Central memory CD8-positive, alpha-beta T cell (primary cell): Measurements from ENCODE around the gene MST1.
A peak's percentile ranks its signal among the peaks of the same experiment; 100 is the strongest.
"Not testable (repeated sequence)": the region's sequence is repeated elsewhere in the genome, so short reads cannot be mapped to it uniquely, and the experiment has no call there.

Source experiments
- ATAC-seq: fragments of 150-1000 bp; cut with Tn5 transposase; replicated peaks from 2 replicates; pipeline ENCODE4 v1.10.0; 2022; ENCODE audit warnings: mild to moderate bottlenecking, moderate FRiP score, moderate number of reproducible peaks; ENCODE audit not compliant: poor library complexity, severe bottlenecking; ENCODE audit errors: extremely low read depth
- DNase-seq, 2 donors: peaks; one replicate each; pipeline ENCODE4 v3.0.0; 2021; ENCODE audit warnings: low spot score in 2 of 2
- H3K27ac Mint-ChIP-seq: one replicate; pipeline ENCODE4 v1.8.0; 2022; ENCODE audit warnings: low read depth, mild to moderate bottlenecking, moderate library complexity, mixed read lengths
- H3K27me3 Mint-ChIP-seq: one replicate; pipeline ENCODE4 v1.8.0; 2022; ENCODE audit warnings: mixed read lengths
- H3K36me3 Mint-ChIP-seq: one replicate; pipeline ENCODE4 v1.8.0; 2022; ENCODE audit warnings: mild to moderate bottlenecking, moderate library complexity, mixed read lengths; ENCODE audit not compliant: insufficient read depth
- H3K4me1 Mint-ChIP-seq: one replicate; pipeline ENCODE4 v1.8.0; 2022; ENCODE audit warnings: mixed read lengths
- H3K4me3 Mint-ChIP-seq: one replicate; pipeline ENCODE4 v1.8.0; 2022; ENCODE audit warnings: mild to moderate bottlenecking, moderate library complexity, mixed read lengths
- H3K9me3 Mint-ChIP-seq: one replicate; pipeline ENCODE4 v1.8.0; 2022; ENCODE audit warnings: mixed read lengths

The MST1 gene

DNA sequence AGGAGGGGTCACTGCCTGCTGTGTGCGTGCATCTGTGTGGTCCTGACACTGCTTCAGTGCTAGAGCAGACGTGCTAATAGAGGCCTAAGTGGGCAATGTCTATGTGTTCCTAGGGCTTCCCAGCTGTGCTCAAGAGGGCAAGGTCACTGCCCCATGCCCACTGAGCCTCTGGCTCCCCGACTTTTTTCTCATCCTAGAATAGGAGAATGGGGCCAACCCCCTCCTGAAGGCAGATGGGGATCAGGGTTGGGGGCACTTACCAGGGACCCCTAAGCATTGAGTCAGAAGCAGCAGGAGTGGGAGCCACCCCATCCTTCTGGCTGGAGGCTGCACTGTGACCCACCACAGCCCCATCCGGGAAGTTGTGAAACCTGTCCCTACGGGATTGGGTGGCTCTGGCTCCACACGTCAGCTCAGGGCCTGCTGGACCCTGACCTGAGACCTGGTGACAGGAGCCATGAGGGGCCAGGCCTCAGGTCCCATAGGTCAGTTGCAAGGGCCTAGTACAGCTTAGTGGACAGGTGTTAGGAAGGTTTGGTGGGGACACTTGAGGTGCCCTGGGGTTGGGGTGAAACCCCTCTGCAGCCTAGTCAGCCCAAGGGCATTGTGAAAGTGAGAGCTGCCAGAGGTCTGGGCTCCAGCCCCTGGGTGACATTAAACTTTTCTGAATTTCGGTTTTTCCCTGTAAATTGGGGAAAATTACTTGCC is 782 bp downstream of the MST1 start:
- not testable (repeated sequence) for DNase-seq, H3K9me3 Mint-ChIP-seq, ATAC-seq, H3K27me3 Mint-ChIP-seq, H3K36me3 Mint-ChIP-seq
- Mint-ChIP-seq H3K27ac (peak overlapping the region; percentile 98), H3K4me1 (peaks cover 35% of the 10 kb centered on the region), H3K4me3 (peak overlapping the region; percentile 97)

- DNase-seq, H3K27me3 Mint-ChIP-seq, H3K27ac Mint-ChIP-seq, H3K9me3 Mint-ChIP-seq, ATAC-seq: not testable (repeated sequence)
- H3K4me3 Mint-ChIP-seq, result peak overlapping the region; percentile 47
- H3K36me3 Mint-ChIP-seq, result peaks cover 11% of the 10 kb centered on the region
- peaks cover 31% of the 10 kb centered on the region for H3K4me1 Mint-ChIP-seq
Measured at GRCh38 chr3:49687424-49687795, 1.9 kb downstream of the MST1 start.

- not testable (repeated sequence) for H3K27ac Mint-ChIP-seq, DNase-seq
- peak overlapping the region; percentile 47 for H3K4me3 Mint-ChIP-seq
Measured at GRCh38 chr3:49686769-49687423, 2.4 kb downstream of the MST1 start.

GRCh38 chr3:49686346-49686745 is 2.9 kb downstream of the MST1 start:
- H3K36me3 Mint-ChIP-seq, result peaks cover 11% of the 10 kb centered on the region
- not testable (repeated sequence) for ATAC-seq, H3K27ac Mint-ChIP-seq, H3K9me3 Mint-ChIP-seq, H3K27me3 Mint-ChIP-seq, DNase-seq
- peaks cover 26% of the 10 kb centered on the region for H3K4me1 Mint-ChIP-seq
- peak overlapping the region; percentile 47 for H3K4me3 Mint-ChIP-seq

More at GRCh38 chr3:49686769-49687423, 2.4 kb downstream of the MST1 start:
- Mint-ChIP-seq H3K4me1 (peaks cover 29% of the 10 kb centered on the region), H3K36me3 (peaks cover 11% of the 10 kb centered on the region)
- H3K9me3 Mint-ChIP-seq, ATAC-seq, H3K27me3 Mint-ChIP-seq: not testable (repeated sequence)

- not testable (repeated sequence) for H3K27me3 Mint-ChIP-seq, DNase-seq, ATAC-seq, H3K9me3 Mint-ChIP-seq, H3K27ac Mint-ChIP-seq
- H3K4me1 Mint-ChIP-seq, result peaks cover 21% of the 10 kb centered on the region
- H3K4me3 Mint-ChIP-seq, result peak overlapping the region; percentile 47
- peaks cover 11% of the 10 kb centered on the region for H3K36me3 Mint-ChIP-seq
Measured at GRCh38 chr3:49685846-49686245, 3.4 kb downstream of the MST1 start.

- H3K36me3 Mint-ChIP-seq, result peaks cover 11% of the 10 kb centered on the region
- not testable (repeated sequence) for H3K27me3 Mint-ChIP-seq
Measured at GRCh38 chr3:49685103-49685502, 4.2 kb downstream of the MST1 start.

DNA sequence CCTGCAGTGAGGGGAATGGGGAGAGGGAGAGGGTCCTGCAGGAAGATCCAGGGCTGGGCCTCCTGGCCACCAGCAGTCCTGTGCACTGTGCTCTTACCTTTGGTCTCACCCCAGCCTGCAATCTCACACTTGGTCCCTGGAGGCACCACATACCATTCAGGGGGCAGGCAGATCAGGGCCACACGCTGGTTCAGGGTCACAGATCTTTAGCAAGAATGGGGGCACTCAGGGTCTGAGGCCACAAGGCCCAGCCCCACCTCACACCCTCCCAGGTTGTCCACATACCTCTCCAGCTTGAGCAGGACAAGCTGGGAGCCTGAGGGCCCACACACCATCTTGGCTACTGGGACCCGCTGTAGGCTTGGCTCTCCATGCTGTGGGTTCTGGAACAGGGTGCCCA is 4.8 kb downstream of the MST1 start:
- not testable (repeated sequence) for H3K27me3 Mint-ChIP-seq, H3K4me3 Mint-ChIP-seq
- peaks cover 14% of the 10 kb centered on the region for H3K36me3 Mint-ChIP-seq

More at GRCh38 chr3:49685103-49685502, 4.2 kb downstream of the MST1 start:
- Mint-ChIP-seq H3K4me1 (peaks cover 14% of the 10 kb centered on the region), H3K4me3 (peak overlapping the region; percentile 38)
- not testable (repeated sequence) for H3K27ac Mint-ChIP-seq, ATAC-seq, DNase-seq, H3K9me3 Mint-ChIP-seq

DNA sequence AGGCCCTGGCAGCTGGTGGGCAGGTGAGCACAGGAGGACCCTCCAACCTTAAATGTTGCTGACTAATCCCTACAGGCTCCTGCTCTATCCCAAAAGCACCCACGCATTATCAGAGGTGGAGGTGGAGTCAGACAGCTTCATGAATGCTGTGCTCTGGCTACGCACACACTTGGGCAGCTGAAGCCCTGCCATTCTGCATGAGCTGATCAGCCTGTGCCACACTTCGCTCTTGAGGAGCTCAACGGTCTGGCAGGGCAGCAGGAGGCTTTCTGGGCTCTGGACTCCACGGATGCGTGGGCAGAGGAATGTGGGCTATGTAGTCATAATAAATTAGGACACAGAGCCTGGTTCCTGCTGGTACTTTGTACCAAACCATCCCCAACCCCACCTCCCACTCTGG is 6.1 kb downstream of the MST1 start:
- no peaks in the 10 kb centered on the region for H3K27me3 Mint-ChIP-seq
- no peak overlapping the region for H3K4me3 Mint-ChIP-seq
- no peaks in the 10 kb centered on the region for H3K9me3 Mint-ChIP-seq
- H3K36me3 Mint-ChIP-seq, result peaks cover 6% of the 10 kb centered on the region
- DNase-seq, result no peak
- H3K27ac Mint-ChIP-seq, result no peak overlapping the region
- H3K4me1 Mint-ChIP-seq, result peaks cover 2% of the 10 kb centered on the region
- ATAC-seq, result no peak

More for the DNA sequence above, 4.8 kb downstream of the MST1 start:
- not testable (repeated sequence) for H3K27ac Mint-ChIP-seq, H3K9me3 Mint-ChIP-seq, ATAC-seq, DNase-seq, H3K4me1 Mint-ChIP-seq

- Mint-ChIP-seq H3K4me3 (no peak overlapping the region), H3K27ac (no peak overlapping the region), H3K36me3 (peaks cover 8% of the 10 kb centered on the region), H3K27me3 (no peaks in the 10 kb centered on the region), H3K4me1 (peaks cover 10% of the 10 kb centered on the region), H3K9me3 (no peaks in the 10 kb centered on the region)
- no peak for ATAC-seq
- DNase-seq, result no peak
Measured at GRCh38 chr3:49681543-49681942, 7.7 kb downstream of the MST1 start.

GRCh38 chr3:49681232-49681522 is 8.1 kb downstream of the MST1 start:
- H3K4me3 Mint-ChIP-seq, result no peak overlapping the region
- no peak for DNase-seq
- H3K27me3 Mint-ChIP-seq, result no peaks in the 10 kb centered on the region
- no peaks in the 10 kb centered on the region for H3K9me3 Mint-ChIP-seq
- peaks cover 13% of the 10 kb centered on the region for H3K4me1 Mint-ChIP-seq
- no peak overlapping the region for H3K27ac Mint-ChIP-seq
- ATAC-seq, result no peak
- peaks cover 9% of the 10 kb centered on the region for H3K36me3 Mint-ChIP-seq

- no peak for ATAC-seq
- Mint-ChIP-seq H3K27ac (no peak overlapping the region), H3K36me3 (peaks cover 12% of the 10 kb centered on the region)
Measured at GRCh38 chr3:49680493-49681231, 8.6 kb downstream of the MST1 start.

GRCh38 chr3:49675912-49676311 is 13.4 kb downstream of the MST1 start:
- no peak overlapping the region for H3K27ac Mint-ChIP-seq
- H3K4me1 Mint-ChIP-seq, result peaks cover 50% of the 10 kb centered on the region
- H3K9me3 Mint-ChIP-seq, result no peaks in the 10 kb centered on the region
- DNase-seq (no peak), ATAC-seq (no peak)
- H3K4me3 Mint-ChIP-seq, result no peak overlapping the region
- H3K27me3 Mint-ChIP-seq, result no peaks in the 10 kb centered on the region
- peaks cover 13% of the 10 kb centered on the region for H3K36me3 Mint-ChIP-seq

More at GRCh38 chr3:49680493-49681231, 8.6 kb downstream of the MST1 start:
- no peak for DNase-seq
- Mint-ChIP-seq H3K9me3 (no peaks in the 10 kb centered on the region), H3K4me1 (peaks cover 18% of the 10 kb centered on the region), H3K27me3 (no peaks in the 10 kb centered on the region), H3K4me3 (no peak overlapping the region)
